ENCODE measurements around the gene DAP.

GRCh38 chr5:10800852-10801251 lies 39.8 kb upstream of the DAP start:
- TF ChIP-seq, protein P1, sequence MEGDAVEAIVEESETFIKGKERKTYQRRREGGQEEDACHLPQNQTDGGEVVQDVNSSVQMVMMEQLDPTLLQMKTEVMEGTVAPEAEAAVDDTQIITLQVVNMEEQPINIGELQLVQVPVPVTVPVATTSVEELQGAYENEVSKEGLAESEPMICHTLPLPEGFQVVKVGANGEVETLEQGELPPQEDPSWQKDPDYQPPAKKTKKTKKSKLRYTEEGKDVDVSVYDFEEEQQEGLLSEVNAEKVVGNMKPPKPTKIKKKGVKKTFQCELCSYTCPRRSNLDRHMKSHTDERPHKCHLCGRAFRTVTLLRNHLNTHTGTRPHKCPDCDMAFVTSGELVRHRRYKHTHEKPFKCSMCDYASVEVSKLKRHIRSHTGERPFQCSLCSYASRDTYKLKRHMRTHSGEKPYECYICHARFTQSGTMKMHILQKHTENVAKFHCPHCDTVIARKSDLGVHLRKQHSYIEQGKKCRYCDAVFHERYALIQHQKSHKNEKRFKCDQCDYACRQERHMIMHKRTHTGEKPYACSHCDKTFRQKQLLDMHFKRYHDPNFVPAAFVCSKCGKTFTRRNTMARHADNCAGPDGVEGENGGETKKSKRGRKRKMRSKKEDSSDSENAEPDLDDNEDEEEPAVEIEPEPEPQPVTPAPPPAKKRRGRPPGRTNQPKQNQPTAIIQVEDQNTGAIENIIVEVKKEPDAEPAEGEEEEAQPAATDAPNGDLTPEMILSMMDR (IDR thresholded peaks at IDR 0.05 in 2 of 3, conservative IDR thresholded peaks at IDR 0.05 in 1 of 3; ENCODE audit: control insufficient read depth in 2 of 3, extremely low read depth in 1 of 3, insufficient read depth in 1 of 3, low read depth in 3 of 3, low read length in 3 of 3): no peak
- TF ChIP-seq, protein P2, sequence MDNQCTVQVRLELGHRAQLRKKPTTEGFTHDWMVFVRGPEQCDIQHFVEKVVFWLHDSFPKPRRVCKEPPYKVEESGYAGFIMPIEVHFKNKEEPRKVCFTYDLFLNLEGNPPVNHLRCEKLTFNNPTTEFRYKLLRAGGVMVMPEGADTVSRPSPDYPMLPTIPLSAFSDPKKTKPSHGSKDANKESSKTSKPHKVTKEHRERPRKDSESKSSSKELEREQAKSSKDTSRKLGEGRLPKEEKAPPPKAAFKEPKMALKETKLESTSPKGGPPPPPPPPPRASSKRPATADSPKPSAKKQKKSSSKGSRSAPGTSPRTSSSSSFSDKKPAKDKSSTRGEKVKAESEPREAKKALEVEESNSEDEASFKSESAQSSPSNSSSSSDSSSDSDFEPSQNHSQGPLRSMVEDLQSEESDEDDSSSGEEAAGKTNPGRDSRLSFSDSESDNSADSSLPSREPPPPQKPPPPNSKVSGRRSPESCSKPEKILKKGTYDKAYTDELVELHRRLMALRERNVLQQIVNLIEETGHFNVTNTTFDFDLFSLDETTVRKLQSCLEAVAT (IDR thresholded peaks at IDR 0.05): no peak
- TF ChIP-seq POLR2AphosphoS5 (IDR thresholded peaks at IDR 0.05; ENCODE audit: low read length): no peak

Measured in GM12878 (cell line).